GM10266 (cell line): Measurements from ENCODE around the gene FMR1.

Source experiments
- DNase-seq: peaks from one replicate; pipeline ENCODE4 v3.0.0; 2012; ENCODE audit errors: extremely low spot score
- CTCF ChIP-seq: IDR thresholded peaks from 2 replicates; pipeline ENCODE4 v1.5.1; 2012; ENCODE audit warnings: mild to moderate bottlenecking, low read depth; ENCODE audit not compliant: control insufficient read depth, insufficient read depth; ENCODE audit errors: missing control alignments

The FMR1 gene

GRCh38 chrX:147891896-147892295 is 19.8 kb upstream of the FMR1 start:
- TF ChIP-seq CTCF, result no peak
- DNase-seq, result no peak

GRCh38 chrX:147893741-147894140 is 18.0 kb upstream of the FMR1 start:
- TF ChIP-seq CTCF, result no peak
- no peak for DNase-seq

GRCh38 chrX:147894366-147894963 is 17.3 kb upstream of the FMR1 start:
- DNase-seq, result no peak
- TF ChIP-seq CTCF, result no peak

GRCh38 chrX:147897117-147897516 is 14.6 kb upstream of the FMR1 start:
- TF ChIP-seq CTCF, result no peak
- DNase-seq, result no peak

- no peak for TF ChIP-seq CTCF
- no peak for DNase-seq
Measured at GRCh38 chrX:147898951-147899350, 12.8 kb upstream of the FMR1 start.

- TF ChIP-seq CTCF, result no peak
- no peak for DNase-seq
Measured at GRCh38 chrX:147899379-147900114, 12.2 kb upstream of the FMR1 start.

GRCh38 chrX:147900349-147900748 is 11.4 kb upstream of the FMR1 start:
- DNase-seq, result no peak
- no peak for TF ChIP-seq CTCF
